Mesenteric fat pad (tissue), 1 donor: ENCODE measurements around the gene FAM163B. TPM values are rescaled to one million over a fixed set of nuclear protein-coding genes. Genes with fewer than 3 reads are reported as not detected.

Source experiments
- DNase-seq: peaks from one replicate; pipeline ENCODE4 v3.0.0-alpha.2; 2020; ENCODE audit warnings: low spot score
- total RNA-seq: library from RNA; stranded (reverse); fragmentation: NEBNext Ultra II Directional; extraction: Animal tissue kit (Norgen Biotek cat#: 25700); gene quantifications from one replicate; pipeline ENCODE4 v1.2.1, GENCODE V29; 2021
- donor health status: DM: yes; HTN: yes; CAD: no.

Gene FAM163B
- total RNA-seq, 1 donor from 2014 or later: not detected

DNA sequence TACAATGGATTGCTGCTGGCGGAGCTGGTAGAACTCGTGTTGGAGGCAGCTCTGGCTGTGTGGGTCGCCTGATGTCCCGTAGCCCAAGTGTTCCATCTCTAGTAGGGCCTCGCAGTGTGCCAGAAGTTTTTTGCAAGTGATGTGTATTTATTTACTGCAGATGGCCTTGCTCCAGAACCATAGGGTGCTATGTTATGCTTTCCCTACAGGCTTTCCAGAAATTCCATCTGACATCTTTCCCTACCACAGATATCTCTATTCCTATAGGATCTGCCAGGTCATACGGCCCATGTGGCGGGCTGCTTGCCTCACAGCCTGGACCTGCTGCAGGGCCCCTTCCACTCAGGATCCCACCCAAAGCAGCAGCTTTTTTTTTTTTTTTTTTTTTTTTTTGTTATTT, 57.7 kb downstream of the FAM163B start:
- no peak for DNase-seq

- DNase-seq: no peak
These were observed 62.1 kb downstream of the FAM163B start for GRCh38 chr9:133547116-133547515.

GRCh38 chr9:133546287-133546680, 62.9 kb downstream of the FAM163B start:
- DNase-seq: no peak

DNA sequence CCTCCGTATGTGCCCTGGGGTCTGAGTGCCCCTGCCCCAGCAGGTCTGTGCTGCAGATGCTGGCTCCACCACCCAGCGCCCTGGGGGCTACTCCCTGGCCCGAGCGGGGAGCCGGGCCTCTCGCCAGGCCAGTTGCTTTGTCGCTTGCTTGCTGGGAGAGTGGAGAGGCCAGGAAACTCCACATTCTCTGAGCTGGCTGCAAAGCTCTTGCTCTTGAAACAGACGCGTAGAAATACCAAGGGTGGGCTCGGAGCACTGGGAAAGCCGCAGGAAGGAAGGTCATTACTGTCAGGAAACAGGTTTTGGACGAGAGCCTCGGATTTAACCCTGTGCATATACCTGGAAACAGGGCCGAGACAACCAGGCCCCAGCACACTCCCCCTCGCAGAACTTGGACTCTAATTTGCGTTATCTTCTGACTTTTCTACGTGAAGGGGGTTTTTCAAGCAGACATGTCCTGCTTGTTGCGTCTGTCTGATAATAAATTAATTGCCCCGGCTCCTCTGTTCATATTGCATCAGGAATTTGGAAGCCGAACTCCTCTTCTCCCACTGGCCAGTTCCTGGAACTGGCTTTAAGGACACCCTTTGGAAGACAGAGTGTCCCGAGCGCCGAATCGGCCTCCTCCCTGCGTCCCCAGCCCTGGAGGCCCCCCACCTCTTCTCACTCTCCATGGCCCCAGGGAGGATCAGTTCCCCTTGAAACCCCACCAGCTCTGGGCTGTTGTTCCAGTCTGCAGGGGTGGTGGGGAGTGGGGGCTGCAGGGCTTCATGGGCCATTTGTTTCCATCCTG, 63.5 kb downstream of the FAM163B start:
- no peak for DNase-seq

- no peak for DNase-seq
These were observed 65.3 kb downstream of the FAM163B start for GRCh38 chr9:133543772-133544467.

DNA sequence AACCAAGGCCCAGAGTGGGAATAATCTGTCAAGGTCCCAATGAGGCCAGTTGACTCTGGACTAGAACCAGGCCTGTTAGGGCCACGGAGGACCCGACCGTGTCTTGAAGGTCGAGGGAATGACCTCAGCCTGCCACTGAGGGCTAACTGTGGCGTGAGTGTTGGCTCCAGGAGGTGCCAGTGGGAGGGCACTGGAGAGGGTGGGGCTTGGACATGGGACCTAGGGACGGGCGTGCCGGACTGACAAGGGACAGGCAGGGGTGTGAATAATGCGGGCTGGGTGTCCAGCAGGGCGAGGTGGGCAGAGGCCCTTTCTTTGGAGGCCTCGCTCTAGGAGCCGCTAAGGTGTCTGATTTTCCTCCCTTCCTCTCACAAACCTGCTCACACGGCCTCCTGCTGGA, 67.2 kb downstream of the FAM163B start:
- DNase-seq: no peak

GRCh38 chr9:133540698-133541025, 68.5 kb downstream of the FAM163B start:
- DNase-seq: no peak

GRCh38 chr9:133539991-133540697, 69.0 kb downstream of the FAM163B start:
- DNase-seq: no peak

- no peak for DNase-seq
These were observed 70.0 kb downstream of the FAM163B start for GRCh38 chr9:133538851-133539833.

- no peak for DNase-seq
These were observed 71.0 kb downstream of the FAM163B start for GRCh38 chr9:133538176-133538575.

GRCh38 chr9:133537257-133537656, 71.9 kb downstream of the FAM163B start:
- no peak for DNase-seq

DNA sequence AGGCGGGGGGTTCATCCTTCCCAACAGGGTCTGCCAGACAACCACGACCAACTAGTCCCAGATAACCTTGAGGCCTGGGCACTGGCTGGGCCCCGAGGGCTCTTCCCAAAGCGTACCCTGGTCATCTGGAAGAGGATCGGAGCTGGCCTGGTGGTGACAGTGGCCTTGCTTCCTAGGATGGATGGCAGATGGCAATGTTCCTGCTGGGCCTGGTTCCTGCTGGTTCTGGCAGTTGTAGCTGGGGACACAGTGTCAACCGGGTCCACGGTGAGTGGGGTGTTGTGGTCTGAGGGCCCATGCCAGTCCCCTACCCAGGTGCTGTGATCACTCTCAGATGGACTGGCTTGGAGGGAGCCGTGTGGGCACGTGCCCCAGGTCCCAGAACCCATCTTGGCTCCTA, 72.7 kb downstream of the FAM163B start:
- DNase-seq: no peak

- no peak for DNase-seq
These were observed 73.1 kb downstream of the FAM163B start for GRCh38 chr9:133536080-133536479.

DNA sequence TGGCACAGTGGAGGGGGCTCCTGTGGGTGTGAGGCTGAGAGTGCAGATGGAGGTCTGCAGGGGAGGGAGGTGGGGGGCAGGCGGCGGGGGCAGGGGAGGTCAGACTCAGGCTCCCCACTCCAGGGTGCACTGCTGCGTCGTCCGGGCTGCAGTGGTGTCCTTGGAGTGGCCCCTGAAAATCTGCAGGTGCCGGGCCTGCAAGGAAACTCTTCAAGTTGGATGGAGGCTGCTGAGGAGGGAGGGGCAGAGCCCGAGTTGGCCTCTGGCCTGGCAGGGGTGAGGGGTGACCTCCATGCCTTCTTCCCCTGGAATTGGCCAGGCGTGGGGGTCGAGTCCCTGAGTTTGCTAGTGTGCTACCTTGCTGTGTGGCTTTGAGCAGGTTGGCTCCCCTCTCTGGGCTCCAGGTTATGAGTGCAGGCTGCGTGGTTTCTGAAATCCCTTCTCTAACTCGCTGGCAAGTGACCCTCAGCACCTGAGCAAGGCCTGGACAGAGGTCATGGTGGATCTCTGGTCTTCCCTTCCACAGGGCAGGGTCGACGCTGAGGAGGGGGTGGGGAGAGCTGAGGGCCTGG, 73.8 kb downstream of the FAM163B start:
- DNase-seq: no peak

DNA sequence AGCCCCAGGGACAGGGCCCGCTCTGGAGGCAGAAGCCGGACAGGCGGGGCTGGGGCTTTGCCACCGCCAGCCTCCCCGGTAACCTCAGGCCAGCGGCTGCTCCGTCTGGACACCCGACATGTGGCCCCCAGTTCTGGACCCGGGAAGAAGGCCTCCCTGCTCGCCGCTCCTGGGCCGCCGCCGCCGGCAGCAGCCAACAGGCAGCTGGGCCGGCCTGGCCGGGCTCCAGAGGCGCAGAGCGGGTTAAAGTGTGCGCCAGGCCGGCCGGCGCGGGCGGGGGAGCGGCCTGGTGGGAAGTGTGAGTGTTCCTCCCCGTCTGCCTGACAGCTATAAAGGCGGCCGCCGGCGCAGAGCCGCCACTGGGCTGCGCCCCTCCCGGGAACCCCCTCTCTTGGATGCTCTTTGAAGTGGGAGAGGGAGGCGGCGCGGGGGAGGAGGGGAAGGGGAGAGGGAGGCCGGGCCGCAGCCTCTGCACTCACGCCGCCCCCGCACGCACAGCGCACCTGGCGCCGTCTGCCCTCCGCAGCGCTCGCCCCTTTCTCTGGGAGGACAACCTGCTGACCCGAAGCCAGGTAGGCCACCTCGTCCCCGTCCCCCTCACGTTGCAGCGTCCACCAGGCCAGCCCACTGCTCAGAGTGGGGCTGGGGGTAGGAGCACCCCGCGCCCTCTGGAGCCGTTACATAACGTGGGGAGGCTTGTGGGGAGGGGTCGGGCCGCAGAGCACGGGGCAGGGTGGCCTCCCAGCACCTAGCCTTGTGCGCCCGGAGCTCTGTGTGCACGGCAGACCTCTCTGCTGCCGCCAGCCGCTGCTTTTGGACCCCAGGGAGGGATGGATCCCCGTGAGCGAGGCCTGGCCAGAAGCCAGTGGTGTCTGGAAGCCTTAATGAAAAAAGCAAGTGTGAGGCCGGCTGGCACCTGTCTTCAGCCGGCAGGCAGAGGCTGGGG, 74.6 kb downstream of the FAM163B start, which contains the start of gene ADAMTSL2:
Gene ADAMTSL2 (plus strand): TSS at position 359 of the 946 bp plus-strand sequence. CDS start 2,009 bp downstream, outside the sequence.
- peak; percentile 92 for DNase-seq

DNA sequence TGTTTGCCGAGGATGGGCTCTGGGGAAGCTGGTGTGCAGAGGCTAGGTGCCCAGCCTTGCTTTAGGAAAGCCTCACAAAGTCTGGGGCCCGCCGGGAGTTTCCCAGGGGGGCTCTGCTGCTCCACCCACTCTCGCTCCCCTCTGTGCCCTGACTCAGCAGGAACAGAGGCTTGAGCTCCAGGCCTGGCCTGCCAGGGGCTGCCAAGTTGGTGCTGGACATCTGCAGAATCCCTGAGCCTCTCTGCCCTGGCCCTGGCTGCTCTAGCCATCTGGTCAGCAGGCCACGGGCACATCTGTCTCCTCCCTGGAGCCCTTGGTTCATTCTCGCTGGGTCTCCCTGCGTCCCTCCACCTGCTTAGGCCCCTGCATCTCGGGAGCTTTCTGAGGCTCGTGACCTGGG, 75.3 kb downstream of the FAM163B start:
- no peak for DNase-seq

GRCh38 chr9:133532937-133533668, 76.1 kb downstream of the FAM163B start:
- no peak for DNase-seq

DNA sequence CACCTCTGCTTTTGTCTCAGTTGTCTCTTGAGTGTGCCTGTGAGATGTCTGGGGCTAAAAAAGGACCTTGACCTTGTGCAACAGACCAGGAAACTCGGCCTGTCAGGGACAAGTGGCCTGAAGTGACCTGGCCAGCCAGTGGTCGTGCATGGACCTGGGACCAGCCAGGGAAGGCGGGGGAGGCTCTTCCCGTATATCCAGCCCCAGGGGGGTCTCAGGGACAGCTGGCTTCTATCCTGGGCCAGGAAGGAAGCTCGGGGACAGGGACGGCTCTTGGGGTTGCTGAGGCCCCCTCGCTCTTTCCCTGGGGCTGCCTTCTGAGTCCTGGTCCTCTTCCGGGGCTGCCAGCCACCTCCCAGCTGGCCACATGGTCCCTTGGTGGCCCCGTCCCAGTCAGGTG, 77.9 kb downstream of the FAM163B start:
- no peak for DNase-seq

DNA sequence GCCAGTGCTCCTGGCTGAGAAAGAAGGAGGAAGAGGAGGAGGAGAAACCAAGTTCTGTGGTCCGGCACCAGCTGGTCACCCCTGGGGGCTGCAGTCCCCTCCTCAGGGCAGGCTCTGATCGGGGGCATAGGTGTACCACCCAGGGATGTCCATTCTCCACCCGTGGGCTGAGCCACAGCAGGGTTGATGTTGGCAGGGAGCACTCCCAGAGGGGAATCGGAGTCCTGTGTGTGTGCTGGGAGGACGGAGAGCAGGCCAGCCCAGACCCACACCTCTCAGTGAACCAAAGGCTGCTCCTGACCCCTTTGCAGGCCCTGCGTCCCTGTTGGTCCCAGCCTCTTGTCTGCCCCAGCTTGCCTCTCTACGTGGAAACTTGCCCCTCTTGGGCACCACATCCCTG, 79.3 kb downstream of the FAM163B start:
- no peak for DNase-seq
